Panc1 (cell line): ENCODE data around the gene SSUH2. TPM values are rescaled to one million over a fixed set of nuclear protein-coding genes. Genes with fewer than 3 reads are reported as not detected.

ENCODE experiments used
- ATAC-seq: fragments of 200-7000 bp; cut with Tn5 transposase; 2 replicates; pipeline ENCODE4 v1.9.1; 2020; ENCODE audit warnings: mild to moderate bottlenecking, moderate library complexity
- BruUV-seq: library from RNA; stranded (reverse); fragments of 400-500 nt; replicated peaks from 2 replicates; lab custom pipeline; 2021; lab: Mats Ljungman, UMichigan
- CTCF ChIA-PET: fragments of 300-600 bp; sonication (Branson Sonifier 250); formaldehyde crosslinking; loops from one replicate; lab custom pipeline; 2022; ENCODE audit warnings: antibody characterized with exemption; lab: Charles Lee
- POLR2A ChIA-PET: fragments of 300-600 bp; sonication (Branson Sonifier 250); formaldehyde crosslinking; loops from one replicate; lab custom pipeline; 2022; ENCODE audit warnings: antibody characterized with exemption; lab: Charles Lee
- DNase-seq: peaks from one replicate; pipeline ENCODE4 v3.0.0-alpha.2; 2010; ENCODE audit warnings: low read depth, low spot score
- H3K27ac ChIP-seq: 2 replicates; pipeline ENCODE4 v1.5.1; 2011; ENCODE audit warnings: mild to moderate bottlenecking, low read length, inconsistent platforms
- H3K27me3 ChIP-seq: fragments of 200-500 bp; sonication (Bioruptor generic); 2 replicates; pipeline ENCODE4 v1.6.0; 2014; ENCODE audit warnings: low read length, inconsistent platforms; ENCODE audit not compliant: control insufficient read depth, insufficient read depth
- H3K36me3 ChIP-seq: fragments of 200-500 bp; sonication (Bioruptor generic); 2 replicates; pipeline ENCODE4 v1.5.1; 2014; ENCODE audit warnings: inconsistent platforms, mild to moderate bottlenecking, low read length, moderate library complexity; ENCODE audit not compliant: control insufficient read depth, insufficient read depth
- H3K4me1 ChIP-seq: 2 replicates; pipeline ENCODE4 v1.5.1; 2011; ENCODE audit warnings: inconsistent platforms, mild to moderate bottlenecking, low read length, moderate library complexity; ENCODE audit not compliant: control insufficient read depth, insufficient read depth
- H3K4me3 ChIP-seq, 2 experiments: 2 replicates each; pipeline ENCODE4 v1.5.1; 2011 to 2012; ENCODE audit warnings: low read depth in 2 of 2, low read length in 2 of 2, mild to moderate bottlenecking in 2 of 2, inconsistent platforms in 1 of 2, moderate library complexity in 1 of 2
- H3K9me3 ChIP-seq: fragments of 200-500 bp; sonication (Bioruptor generic); 2 replicates; pipeline ENCODE4 v1.5.1; 2014; ENCODE audit warnings: low read depth, mild to moderate bottlenecking, inconsistent platforms, low read length, moderate library complexity; ENCODE audit not compliant: control insufficient read depth, insufficient read depth
- POLR2AphosphoS5 ChIP-seq: IDR thresholded peaks from 2 replicates; pipeline ENCODE4 v1.6.1; 2012; ENCODE audit warnings: mild to moderate bottlenecking, low read depth, low read length, moderate library complexity
- SIN3A ChIP-seq: IDR thresholded peaks from 2 replicates; pipeline ENCODE4 v1.6.1; 2012; ENCODE audit warnings: low read depth, mild to moderate bottlenecking, low read length, moderate library complexity, borderline replicate concordance; ENCODE audit not compliant: insufficient read depth
- TCF7L2 ChIP-seq: IDR thresholded peaks from 2 replicates; pipeline ENCODE4 v1.6.1; 2011; ENCODE audit warnings: mild to moderate bottlenecking, low read depth, low read length, inconsistent platforms
- in situ Hi-C: cut with HindIII; loops from 2 replicates; pipeline ENCODE4 v1.10.0; 2016; ENCODE audit warnings: low sequenced_read_pairs, low pct_unique_long_range_greater_than_20kb
- intact Hi-C: fragments of 100-400 bp; cut with micrococcal nuclease; formaldehyde crosslinking; loops from one replicate; pipeline ENCODE4 v1.10.0; 2022; ENCODE audit not compliant: unreplicated experiment
- total RNA-seq: library from RNA; stranded (reverse); gene quantifications from one replicate; pipeline ENCODE4 v1.2.1, GENCODE V29; 2021; ENCODE audit not compliant: unreplicated experiment
- TF ChIP-seq, protein P1 (sequence below): fragments of 450-650 bp; IDR thresholded peaks from 2 replicates; pipeline ENCODE4 v1.5.1; 2017; ENCODE audit warnings: mild to moderate bottlenecking
- TF ChIP-seq, protein P2 (sequence below), 2 experiments: IDR thresholded peaks; 2 replicates each; pipeline ENCODE4 v1.6.1; 2011 to 2012; ENCODE audit warnings: low read depth in 2 of 2, control low read depth in 1 of 2, low read length in 1 of 2, mild to moderate bottlenecking in 1 of 2, moderate library complexity in 1 of 2; ENCODE audit not compliant: insufficient read depth in 1 of 2

Gene SSUH2
- total RNA-seq, 1 experiment from 2014 or later = not detected

DNA sequence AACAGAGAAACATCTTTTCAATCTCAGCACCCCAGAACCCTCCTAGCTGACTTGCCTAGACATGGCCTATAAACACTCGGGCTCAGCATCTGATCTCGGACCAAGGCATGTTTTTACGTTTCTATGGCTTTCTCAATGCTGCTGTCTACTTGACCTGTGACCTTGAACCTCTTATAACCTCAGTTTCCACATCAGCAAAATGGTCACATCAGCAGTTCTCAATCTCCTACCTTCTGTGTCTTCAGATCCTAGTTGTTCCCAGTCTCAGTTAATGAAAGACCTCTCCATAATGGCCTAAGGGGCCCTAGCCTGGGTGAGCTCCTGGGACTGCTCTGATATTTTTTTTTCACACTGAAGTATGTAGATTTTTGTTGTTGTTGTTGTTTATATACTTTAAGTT lies 39.6 kb downstream of the SSUH2 start:
- no TSS peak for BruUV-seq
- H3K4me1 ChIP-seq = no peaks in the 10 kb centered on the region
- intact Hi-C loops (loop anchor here (5.0 kb wide), 1 partner anchor 163 kb away; no protein-coding TSS in a partner anchor), in situ Hi-C loops (no loop called here)
- no peak overlapping the region for H3K4me3 ChIP-seq
- no peaks in the 10 kb centered on the region for H3K27me3 ChIP-seq
- POLR2A ChIA-PET = no interaction called here
- no peak for TF ChIP-seq SIN3A
- TF ChIP-seq, protein P1, sequence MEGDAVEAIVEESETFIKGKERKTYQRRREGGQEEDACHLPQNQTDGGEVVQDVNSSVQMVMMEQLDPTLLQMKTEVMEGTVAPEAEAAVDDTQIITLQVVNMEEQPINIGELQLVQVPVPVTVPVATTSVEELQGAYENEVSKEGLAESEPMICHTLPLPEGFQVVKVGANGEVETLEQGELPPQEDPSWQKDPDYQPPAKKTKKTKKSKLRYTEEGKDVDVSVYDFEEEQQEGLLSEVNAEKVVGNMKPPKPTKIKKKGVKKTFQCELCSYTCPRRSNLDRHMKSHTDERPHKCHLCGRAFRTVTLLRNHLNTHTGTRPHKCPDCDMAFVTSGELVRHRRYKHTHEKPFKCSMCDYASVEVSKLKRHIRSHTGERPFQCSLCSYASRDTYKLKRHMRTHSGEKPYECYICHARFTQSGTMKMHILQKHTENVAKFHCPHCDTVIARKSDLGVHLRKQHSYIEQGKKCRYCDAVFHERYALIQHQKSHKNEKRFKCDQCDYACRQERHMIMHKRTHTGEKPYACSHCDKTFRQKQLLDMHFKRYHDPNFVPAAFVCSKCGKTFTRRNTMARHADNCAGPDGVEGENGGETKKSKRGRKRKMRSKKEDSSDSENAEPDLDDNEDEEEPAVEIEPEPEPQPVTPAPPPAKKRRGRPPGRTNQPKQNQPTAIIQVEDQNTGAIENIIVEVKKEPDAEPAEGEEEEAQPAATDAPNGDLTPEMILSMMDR = no peak
- no peak for TF ChIP-seq POLR2AphosphoS5
- no peak for TF ChIP-seq TCF7L2
- TF ChIP-seq, protein P2, sequence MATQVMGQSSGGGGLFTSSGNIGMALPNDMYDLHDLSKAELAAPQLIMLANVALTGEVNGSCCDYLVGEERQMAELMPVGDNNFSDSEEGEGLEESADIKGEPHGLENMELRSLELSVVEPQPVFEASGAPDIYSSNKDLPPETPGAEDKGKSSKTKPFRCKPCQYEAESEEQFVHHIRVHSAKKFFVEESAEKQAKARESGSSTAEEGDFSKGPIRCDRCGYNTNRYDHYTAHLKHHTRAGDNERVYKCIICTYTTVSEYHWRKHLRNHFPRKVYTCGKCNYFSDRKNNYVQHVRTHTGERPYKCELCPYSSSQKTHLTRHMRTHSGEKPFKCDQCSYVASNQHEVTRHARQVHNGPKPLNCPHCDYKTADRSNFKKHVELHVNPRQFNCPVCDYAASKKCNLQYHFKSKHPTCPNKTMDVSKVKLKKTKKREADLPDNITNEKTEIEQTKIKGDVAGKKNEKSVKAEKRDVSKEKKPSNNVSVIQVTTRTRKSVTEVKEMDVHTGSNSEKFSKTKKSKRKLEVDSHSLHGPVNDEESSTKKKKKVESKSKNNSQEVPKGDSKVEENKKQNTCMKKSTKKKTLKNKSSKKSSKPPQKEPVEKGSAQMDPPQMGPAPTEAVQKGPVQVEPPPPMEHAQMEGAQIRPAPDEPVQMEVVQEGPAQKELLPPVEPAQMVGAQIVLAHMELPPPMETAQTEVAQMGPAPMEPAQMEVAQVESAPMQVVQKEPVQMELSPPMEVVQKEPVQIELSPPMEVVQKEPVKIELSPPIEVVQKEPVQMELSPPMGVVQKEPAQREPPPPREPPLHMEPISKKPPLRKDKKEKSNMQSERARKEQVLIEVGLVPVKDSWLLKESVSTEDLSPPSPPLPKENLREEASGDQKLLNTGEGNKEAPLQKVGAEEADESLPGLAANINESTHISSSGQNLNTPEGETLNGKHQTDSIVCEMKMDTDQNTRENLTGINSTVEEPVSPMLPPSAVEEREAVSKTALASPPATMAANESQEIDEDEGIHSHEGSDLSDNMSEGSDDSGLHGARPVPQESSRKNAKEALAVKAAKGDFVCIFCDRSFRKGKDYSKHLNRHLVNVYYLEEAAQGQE (IDR thresholded peaks at IDR 0.05; ENCODE audit: insufficient read depth in 1 of 2, low read depth in 2 of 2, low read length in 1 of 2) = no peak
- CTCF ChIA-PET = no interaction called here
- H3K27ac ChIP-seq = no peak overlapping the region
- ATAC-seq (no peak), DNase-seq (no peak)
- no peaks in the 10 kb centered on the region for H3K36me3 ChIP-seq
- H3K9me3 ChIP-seq = no peaks in the 10 kb centered on the region

DNA sequence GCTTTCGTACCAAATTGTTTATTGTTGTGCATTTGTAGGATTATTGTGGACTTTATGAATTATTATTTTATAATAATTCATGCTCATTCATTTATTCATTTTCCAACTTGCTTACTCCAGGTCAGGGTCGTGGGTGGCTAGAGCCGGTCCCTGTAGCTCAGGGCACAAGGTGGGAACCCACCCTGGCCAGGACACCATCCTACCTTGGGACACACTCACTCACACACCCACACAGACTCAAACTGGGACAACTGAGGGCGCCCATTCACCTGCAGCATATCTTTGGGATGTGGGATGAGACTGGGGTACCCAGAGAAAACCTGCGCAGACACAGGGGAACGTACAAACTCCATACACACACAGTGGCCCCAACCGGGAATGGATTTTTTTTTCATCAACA lies 40.6 kb downstream of the SSUH2 start:
- no TSS peak for BruUV-seq
- intact Hi-C loops = no loop called here
- Histone ChIP-seq H3K4me1 (no peaks in the 10 kb centered on the region), H3K36me3 (no peaks in the 10 kb centered on the region), H3K27me3 (no peaks in the 10 kb centered on the region), H3K9me3 (no peaks in the 10 kb centered on the region), H3K4me3 (no peak overlapping the region), H3K27ac (no peak overlapping the region)
- TF ChIP-seq POLR2AphosphoS5 = no peak
- TF ChIP-seq, protein P1 = no peak
- TF ChIP-seq, protein P2 (IDR thresholded peaks at IDR 0.05; ENCODE audit: insufficient read depth in 1 of 2, low read depth in 2 of 2, low read length in 1 of 2) = no peak
- TF ChIP-seq TCF7L2 = no peak
- no peak for TF ChIP-seq SIN3A
- ChIA-PET POLR2A (no interaction called here), CTCF (no interaction called here)
- DNase-seq (no peak), ATAC-seq (no peak)
- in situ Hi-C loops = no loop called here
